ENCODE results near the gene WNT9A. TPM values are rescaled to one million over a fixed set of nuclear protein-coding genes. Genes with fewer than 3 reads are reported as not detected.
"Not testable (repeated sequence)": the region's sequence is repeated elsewhere in the genome, so short reads cannot be mapped to it uniquely, and the experiment has no call there.

Gene WNT9A
- total RNA-seq, 1 donor from 2014 or later: 10.2 TPM

DNA sequence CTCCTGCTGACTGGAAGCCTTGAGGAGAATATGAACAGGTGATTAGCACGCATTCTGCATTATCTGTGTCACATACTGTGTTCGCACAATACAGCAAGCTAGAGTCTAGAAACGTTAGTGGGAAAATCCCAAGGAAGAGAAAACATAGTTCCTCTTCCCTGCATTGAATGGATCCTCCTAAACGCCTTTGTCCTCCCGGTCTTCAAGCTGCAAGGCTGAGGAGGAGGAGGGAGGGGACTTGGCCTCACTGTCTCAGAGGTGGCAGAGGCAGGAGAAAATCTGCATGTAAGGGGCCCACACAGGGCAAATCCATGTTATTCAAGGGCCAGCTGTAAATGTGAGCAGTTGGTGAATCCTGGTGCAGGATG, 34.4 kb downstream of the WNT9A start:
- Histone ChIP-seq H3K4me3 (no peak overlapping the region), H3K36me3 (no peaks in the 10 kb centered on the region), H3K27me3 (peaks cover 6% of the 10 kb centered on the region), H3K4me1 (no peaks in the 10 kb centered on the region), H3K27ac (no peak overlapping the region), H3K9me3 (no peaks in the 10 kb centered on the region)
- intact Hi-C loops (cut with DNase I): no loop called here
- DNase-seq (no peak), ATAC-seq (no peak)
- TF ChIP-seq, protein P1, sequence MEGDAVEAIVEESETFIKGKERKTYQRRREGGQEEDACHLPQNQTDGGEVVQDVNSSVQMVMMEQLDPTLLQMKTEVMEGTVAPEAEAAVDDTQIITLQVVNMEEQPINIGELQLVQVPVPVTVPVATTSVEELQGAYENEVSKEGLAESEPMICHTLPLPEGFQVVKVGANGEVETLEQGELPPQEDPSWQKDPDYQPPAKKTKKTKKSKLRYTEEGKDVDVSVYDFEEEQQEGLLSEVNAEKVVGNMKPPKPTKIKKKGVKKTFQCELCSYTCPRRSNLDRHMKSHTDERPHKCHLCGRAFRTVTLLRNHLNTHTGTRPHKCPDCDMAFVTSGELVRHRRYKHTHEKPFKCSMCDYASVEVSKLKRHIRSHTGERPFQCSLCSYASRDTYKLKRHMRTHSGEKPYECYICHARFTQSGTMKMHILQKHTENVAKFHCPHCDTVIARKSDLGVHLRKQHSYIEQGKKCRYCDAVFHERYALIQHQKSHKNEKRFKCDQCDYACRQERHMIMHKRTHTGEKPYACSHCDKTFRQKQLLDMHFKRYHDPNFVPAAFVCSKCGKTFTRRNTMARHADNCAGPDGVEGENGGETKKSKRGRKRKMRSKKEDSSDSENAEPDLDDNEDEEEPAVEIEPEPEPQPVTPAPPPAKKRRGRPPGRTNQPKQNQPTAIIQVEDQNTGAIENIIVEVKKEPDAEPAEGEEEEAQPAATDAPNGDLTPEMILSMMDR (IDR thresholded peaks at IDR 0.05): no peak

DNA sequence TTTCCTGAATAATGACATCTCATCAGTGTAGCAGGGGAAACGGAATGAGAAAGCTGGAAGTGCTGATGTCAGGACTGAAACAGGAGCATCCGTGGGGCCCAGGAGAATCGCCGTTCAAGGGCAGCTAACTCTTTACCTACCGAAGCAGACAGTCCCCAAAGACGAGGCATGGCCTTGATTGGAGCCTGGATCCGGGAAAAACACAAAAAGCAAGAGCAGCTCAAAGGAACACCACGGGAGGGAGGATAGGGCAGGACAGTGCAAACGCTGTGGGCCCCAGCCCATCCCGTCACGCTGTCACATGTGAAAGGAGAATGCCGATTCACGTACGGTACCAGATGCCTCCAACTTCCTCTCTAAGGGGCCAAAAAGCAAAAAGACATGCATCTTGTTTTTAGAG, 34.9 kb downstream of the WNT9A start:
- ATAC-seq: no peak

GRCh38 chr1:227911376-227911775, 36.4 kb downstream of the WNT9A start:
- no peaks in the 10 kb centered on the region for H3K9me3 ChIP-seq
- no peak overlapping the region for H3K4me3 ChIP-seq
- no peaks in the 10 kb centered on the region for H3K4me1 ChIP-seq
- no peak for ATAC-seq
- H3K27ac ChIP-seq: no peak overlapping the region
- DNase-seq: no peak
- TF ChIP-seq, protein P1 (IDR thresholded peaks at IDR 0.05): no peak
- peaks cover 6% of the 10 kb centered on the region for H3K27me3 ChIP-seq
- intact Hi-C loops (cut with DNase I): no loop called here
- H3K36me3 ChIP-seq: no peaks in the 10 kb centered on the region

More for the DNA sequence above, 34.9 kb downstream of the WNT9A start:
- H3K9me3 ChIP-seq: no peaks in the 10 kb centered on the region
- no peak overlapping the region for H3K4me3 ChIP-seq
- no peaks in the 10 kb centered on the region for H3K36me3 ChIP-seq
- DNase-seq: no peak
- H3K27ac ChIP-seq: no peak overlapping the region
- peaks cover 6% of the 10 kb centered on the region for H3K27me3 ChIP-seq
- H3K4me1 ChIP-seq: no peaks in the 10 kb centered on the region
- intact Hi-C loops (cut with DNase I): no loop called here
- TF ChIP-seq, protein P1 (IDR thresholded peaks at IDR 0.05): no peak

DNA sequence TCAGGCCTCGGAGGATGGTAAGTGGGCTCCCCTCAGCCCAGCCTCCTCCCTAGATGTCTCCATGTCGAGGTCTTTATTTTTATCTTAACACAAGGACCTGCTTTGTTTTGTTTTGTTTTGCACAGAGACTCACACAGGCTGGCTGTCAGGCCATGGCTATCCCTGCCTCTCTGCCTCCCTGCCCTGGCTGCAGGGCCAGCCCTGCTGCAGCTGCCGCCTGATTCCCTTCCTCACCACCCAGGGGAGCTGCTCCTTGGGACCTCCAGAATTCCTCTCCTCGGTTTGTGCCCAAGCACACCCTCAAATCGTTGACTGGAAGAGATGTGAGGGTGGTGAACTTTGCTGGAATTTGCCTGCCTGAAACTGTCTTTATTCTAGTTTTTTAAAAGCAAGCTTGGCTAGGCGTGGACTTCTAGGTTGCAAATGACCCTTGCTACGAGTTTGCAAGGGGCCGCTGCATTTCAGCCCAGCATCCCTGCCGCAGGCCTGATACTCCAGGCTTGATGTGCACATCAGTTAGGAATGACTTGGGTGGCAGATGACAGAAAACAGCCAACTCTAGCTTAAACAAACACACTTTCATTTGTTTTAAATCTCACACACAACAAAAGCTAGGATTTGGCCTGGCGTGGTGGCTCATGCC, 37.1 kb downstream of the WNT9A start:
- no peaks in the 10 kb centered on the region for H3K36me3 ChIP-seq
- H3K4me1 ChIP-seq: no peaks in the 10 kb centered on the region
- H3K27me3 ChIP-seq: peaks cover 6% of the 10 kb centered on the region
- TF ChIP-seq, protein P1 (IDR thresholded peaks at IDR 0.05): no peak
- no peak overlapping the region for H3K27ac ChIP-seq
- no peak for DNase-seq
- no peak for ATAC-seq
- intact Hi-C loops (cut with DNase I): no loop called here
- no peaks in the 10 kb centered on the region for H3K9me3 ChIP-seq
- H3K4me3 ChIP-seq: no peak overlapping the region

GRCh38 chr1:227909923-227910328, 37.8 kb downstream of the WNT9A start:
- ATAC-seq; DNase-seq; H3K27me3 ChIP-seq; H3K4me3 ChIP-seq; H3K36me3 ChIP-seq; H3K9me3 ChIP-seq; H3K4me1 ChIP-seq; H3K27ac ChIP-seq; intact Hi-C loops (cut with DNase I): not testable (repeated sequence)

DNA sequence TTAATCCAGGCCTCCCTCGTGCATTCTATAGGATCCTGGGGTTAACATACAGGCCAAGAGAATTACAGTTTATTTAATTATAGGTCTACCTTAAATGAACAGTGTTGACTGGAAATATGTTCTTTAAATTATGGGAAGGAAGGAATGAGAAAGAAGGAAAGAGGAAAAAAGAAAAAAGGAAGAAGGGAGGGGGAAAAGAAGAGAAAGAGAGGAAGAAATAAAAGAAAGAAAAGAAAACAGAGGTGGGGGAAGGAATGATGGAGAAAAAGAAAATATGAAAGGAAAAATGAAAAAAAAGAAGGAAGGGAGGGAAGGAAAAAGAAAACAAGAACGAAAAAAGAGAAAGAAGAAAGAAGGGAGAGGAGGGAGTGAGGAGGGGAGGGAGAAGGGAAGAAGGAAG, 38.5 kb downstream of the WNT9A start:
- Histone ChIP-seq H3K27me3 (peaks cover 6% of the 10 kb centered on the region), H3K9me3 (no peaks in the 10 kb centered on the region), H3K27ac (no peak overlapping the region), H3K36me3 (no peaks in the 10 kb centered on the region), H3K4me3 (no peak overlapping the region), H3K4me1 (no peaks in the 10 kb centered on the region)
- TF ChIP-seq, protein P1 (IDR thresholded peaks at IDR 0.05): no peak
- ATAC-seq (no peak), DNase-seq (no peak)
- intact Hi-C loops (cut with DNase I): no loop called here
